ENCODE results near the gene NACC2.

DNA sequence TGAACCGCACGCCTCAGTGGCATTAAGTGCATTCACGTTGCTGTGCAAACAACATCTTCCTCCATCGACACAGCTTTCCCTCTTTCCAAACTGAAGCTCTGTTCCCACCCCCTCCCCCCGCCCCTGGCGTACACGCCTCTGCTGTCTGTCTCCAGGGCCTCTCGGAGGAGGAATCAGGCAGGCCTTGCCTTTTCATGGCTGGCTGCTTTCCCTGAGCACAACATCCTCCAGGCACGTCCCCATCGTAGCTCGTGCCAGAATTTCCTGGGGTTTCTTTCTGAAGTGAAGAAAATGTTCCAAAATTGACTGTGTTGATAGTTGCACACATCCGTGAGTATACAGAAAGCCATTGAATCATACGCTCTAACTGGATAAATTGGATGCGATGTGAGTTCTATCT lies 45.9 kb upstream of the NACC2 start:
- TF ChIP-seq CTCF (optimal IDR thresholded peaks at IDR 0.05 in 1 of 3, IDR thresholded peaks at IDR 0.05 in 1 of 3, conservative IDR thresholded peaks at IDR 0.05 in 1 of 3; ENCODE audit: extremely low read depth in 1 of 3, insufficient read depth in 2 of 3, low read length in 3 of 3) (no peak), EZH2 (IDR thresholded peaks at IDR 0.05; ENCODE audit: low read length) (no peak)
